Gastroesophageal sphincter (tissue), 4 donors: Measurements from ENCODE around the gene SCGB3A1. TPM values are rescaled to one million over a fixed set of nuclear protein-coding genes. Genes with fewer than 3 reads are reported as not detected.

Experiments used
- ATAC-seq: fragments of 150-250 bp; one replicate; pipeline ENCODE4 v1.9.1; 2016; ENCODE audit warnings: mild to moderate bottlenecking, moderate library complexity
- H3K27ac ChIP-seq, 4 donors: fragments of 200-600 bp; sonication (generic) in 3 of 4; 1 replicate in 3 of 4; 2 replicates in 1 of 4; pipeline ENCODE4 v1.5.1; 2016 to 2019
- H3K27me3 ChIP-seq: fragments of 200-600 bp; sonication (generic); one replicate; pipeline ENCODE4 v1.5.1; 2019
- H3K36me3 ChIP-seq, 2 donors: fragments of 200-600 bp; sonication (generic); one replicate each; pipeline ENCODE4 v1.5.1; 2019; ENCODE audit warnings: control low read depth in 1 of 2
- H3K4me1 ChIP-seq, 3 donors: fragments of 200-600 bp; sonication (generic); 1 replicate in 2 of 3; 2 replicates in 1 of 3; pipeline ENCODE4 v1.5.1; 2016 to 2019; ENCODE audit warnings: control low read depth in 2 of 3
- H3K4me3 ChIP-seq, 2 donors: fragments of 200-600 bp; sonication (generic); one replicate each; pipeline ENCODE4 v1.5.1; 2019; ENCODE audit warnings: mild to moderate bottlenecking in 1 of 2, moderate library complexity in 1 of 2
- H3K9me3 ChIP-seq, 3 donors: fragments of 200-600 bp; sonication (generic); one replicate each; pipeline ENCODE4 v1.5.1; 2017 to 2019; ENCODE audit warnings: control low read depth in 2 of 3
- CTCF ChIP-seq, 4 experiments: fragments of 200-600 bp in 2 of 4; fragments of 450-650 bp in 2 of 4; sonication (generic) in 1 of 4; IDR thresholded peaks; one replicate each; pipeline ENCODE4 v1.5.1; 2017 to 2019; ENCODE audit warnings: antibody characterized with exemption in 4 of 4, mild to moderate bottlenecking in 2 of 4, moderate library complexity in 2 of 4
- EP300 ChIP-seq: sonication (generic); formaldehyde crosslinking; IDR thresholded peaks from one replicate; pipeline ENCODE4 v1.6.1; 2017; ENCODE audit warnings: antibody characterized with exemption, mild to moderate bottlenecking
- POLR2A ChIP-seq, 2 donors: fragments of 450-650 bp; IDR thresholded peaks; one replicate each; pipeline ENCODE4 v1.6.1; 2017; ENCODE audit warnings: antibody characterized with exemption in 2 of 2, mild to moderate bottlenecking in 2 of 2, moderate library complexity in 1 of 2
- POLR2AphosphoS5 ChIP-seq: sonication (generic); formaldehyde crosslinking; IDR thresholded peaks from one replicate; pipeline ENCODE4 v1.6.1; 2017; ENCODE audit warnings: antibody characterized with exemption
- WGBS, 2 donors: methylation state at CpG; one replicate each; pipeline ENCODE4 v1.1.5; 2018; ENCODE audit warnings: low coverage in 1 of 2; 5-methylcytosine and 5-hydroxymethylcytosine counted together
- total RNA-seq, 4 donors: library from RNA; depleted of rRNA; stranded (reverse); fragments of >200 nt; gene quantifications; one replicate each; pipeline ENCODE4 v1.1.0, GENCODE V29; 2016

Gene SCGB3A1
- total RNA-seq, 4 donors from 2014 or later = 78.4 TPM; not detected in 3

DNA sequence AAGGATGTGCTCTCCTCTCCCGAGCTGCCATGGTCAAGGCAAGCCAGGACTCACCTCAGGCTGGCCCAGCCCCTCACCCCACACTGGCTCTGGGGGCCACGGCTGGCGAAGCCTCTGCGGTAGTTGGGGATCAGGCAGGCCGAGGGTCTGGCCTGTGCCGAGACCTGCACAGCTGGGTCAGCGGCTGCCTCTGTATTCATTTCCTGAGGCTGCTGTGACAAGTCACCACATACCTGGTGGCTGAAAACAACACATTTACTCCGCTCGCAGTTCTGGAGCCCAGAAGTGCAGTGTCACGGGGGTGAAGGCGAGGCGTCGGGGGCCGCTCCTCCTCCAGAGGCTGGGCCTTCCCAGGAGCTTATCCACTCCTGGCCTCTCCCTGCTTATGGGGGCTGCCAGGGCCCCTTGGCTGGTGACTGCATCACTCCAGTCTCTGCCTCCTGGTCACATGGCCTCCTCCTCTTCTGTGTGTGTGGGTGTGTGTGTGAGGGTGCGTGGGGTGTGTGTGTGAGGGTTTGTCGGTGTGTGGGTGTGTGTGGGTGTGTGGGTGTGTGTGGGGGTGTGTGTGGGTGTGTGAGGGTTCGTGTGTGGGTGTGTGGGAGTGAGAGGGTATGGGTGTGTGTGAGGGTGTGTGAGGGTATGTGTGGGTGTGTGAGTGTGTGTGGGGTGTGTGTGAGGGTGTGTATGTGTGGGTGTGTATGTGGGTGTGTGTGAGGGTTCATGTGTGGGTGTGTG is 3.2 kb upstream of the SCGB3A1 start:
- no peaks in the 10 kb centered on the region for H3K9me3 ChIP-seq
- TF ChIP-seq POLR2AphosphoS5 (no peak), POLR2A (IDR thresholded peaks at IDR 0.05) (no peak), CTCF (IDR thresholded peaks at IDR 0.05) (no peak), EP300 (no peak)
- no peak overlapping the region for H3K27ac ChIP-seq
- no peaks in the 10 kb centered on the region for H3K36me3 ChIP-seq
- 56 to 100% methylated on average over 1 to 2 of the region's 17 CpGs for WGBS, 2 donors
- H3K27me3 ChIP-seq = peaks cover 51% of the 10 kb centered on the region
- peaks cover 0 to 21% (median 0%) of the 10 kb centered on the region in 3 donors for H3K4me1 ChIP-seq
- H3K4me3 ChIP-seq = no peak overlapping the region
- ATAC-seq = no peak

DNA sequence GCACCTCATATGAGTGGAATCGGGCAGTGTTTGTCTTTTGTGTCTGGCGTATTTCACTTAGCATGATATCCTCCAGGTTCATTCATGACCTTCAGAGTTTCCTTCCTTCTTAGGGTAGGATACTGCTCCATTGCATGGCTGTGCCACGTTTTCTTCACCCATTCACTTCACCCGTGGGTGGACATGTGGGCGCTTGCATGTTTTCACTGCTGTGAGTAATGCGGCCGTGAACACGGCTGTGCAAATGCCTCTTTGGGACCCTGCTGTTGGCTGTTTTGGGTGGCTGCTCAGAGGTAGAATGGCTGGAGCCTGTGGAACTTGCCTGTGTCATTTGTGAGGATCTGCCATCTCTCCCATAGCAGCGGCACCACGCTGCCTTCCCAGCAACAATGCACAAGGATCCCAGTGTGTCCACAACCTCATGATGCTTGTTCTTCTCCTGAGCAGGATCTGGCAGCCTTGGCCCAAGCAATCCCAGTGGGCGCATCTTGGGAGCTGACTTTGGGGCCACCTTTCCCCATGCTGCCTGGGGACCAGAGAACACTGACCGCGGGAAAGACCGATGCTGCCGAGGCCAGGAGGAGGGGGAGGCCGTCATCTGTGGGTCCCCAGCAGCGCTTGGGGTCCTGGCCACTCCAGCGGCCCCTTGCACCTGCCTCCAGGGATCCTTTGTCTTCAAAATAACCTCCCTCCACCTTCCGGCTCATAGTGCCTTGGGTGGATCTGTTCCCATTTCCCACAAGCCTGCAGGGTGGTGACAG is 2.3 kb upstream of the SCGB3A1 start:
- no peaks in the 10 kb centered on the region for H3K36me3 ChIP-seq
- H3K4me1 ChIP-seq = peaks cover 0 to 21% (median 0%) of the 10 kb centered on the region in 3 donors
- no peak overlapping the region for H3K27ac ChIP-seq
- peaks cover 59% of the 10 kb centered on the region for H3K27me3 ChIP-seq
- 88 to 90% methylated on average over 6 to 14 of the region's 19 CpGs for WGBS, 2 donors
- no peak overlapping the region for H3K4me3 ChIP-seq
- ATAC-seq = no peak
- H3K9me3 ChIP-seq = no peaks in the 10 kb centered on the region
- TF ChIP-seq POLR2AphosphoS5 (no peak), EP300 (no peak), POLR2A (IDR thresholded peaks at IDR 0.05) (no peak), CTCF (IDR thresholded peaks at IDR 0.05) (no peak)

GRCh38 chr5:180592176-180592575 is 877 bp upstream of the SCGB3A1 start:
- TF ChIP-seq CTCF (IDR thresholded peaks at IDR 0.05) (no peak), POLR2AphosphoS5 (no peak), POLR2A (IDR thresholded peaks at IDR 0.05) (no peak), EP300 (no peak)
- no peaks in the 10 kb centered on the region for H3K36me3 ChIP-seq
- H3K4me1 ChIP-seq = peaks cover 0 to 21% (median 0%) of the 10 kb centered on the region in 3 donors
- peaks cover 64% of the 10 kb centered on the region for H3K27me3 ChIP-seq
- 86 to 90% methylated on average over 5 to 6 of the region's 10 CpGs for WGBS, 2 donors
- H3K9me3 ChIP-seq = no peaks in the 10 kb centered on the region
- no peak overlapping the region for H3K4me3 ChIP-seq
- no peak overlapping the region for H3K27ac ChIP-seq
- ATAC-seq = no peak

GRCh38 chr5:180590543-180591310 is 572 bp downstream of the SCGB3A1 start:
- Histone ChIP-seq H3K4me3 (peak overlapping the region in 1 of 2 donors; percentile 30), H3K9me3 (peaks cover 0 to under 1% (median 0%) of the 10 kb centered on the region in 3 donors), H3K4me1 (peaks cover 0 to 21% (median 0%) of the 10 kb centered on the region in 3 donors), H3K36me3 (no peaks in the 10 kb centered on the region), H3K27me3 (peaks cover 64% of the 10 kb centered on the region), H3K27ac (no peak overlapping the region)
- TF ChIP-seq POLR2AphosphoS5 (no peak), EP300 (no peak)
- WGBS, 2 donors = 0% methylated on average over 6 of the region's 63 CpGs; no CpG with 5 or more reads in 1 of the 2 donors
- no peak for ATAC-seq
